ENCODE data around the gene VAV3. TPM values are rescaled to one million over a fixed set of nuclear protein-coding genes. Genes with fewer than 3 reads are reported as not detected.

Gene VAV3
- polyA plus RNA-seq, 1 donor, result 18.3 TPM

DNA sequence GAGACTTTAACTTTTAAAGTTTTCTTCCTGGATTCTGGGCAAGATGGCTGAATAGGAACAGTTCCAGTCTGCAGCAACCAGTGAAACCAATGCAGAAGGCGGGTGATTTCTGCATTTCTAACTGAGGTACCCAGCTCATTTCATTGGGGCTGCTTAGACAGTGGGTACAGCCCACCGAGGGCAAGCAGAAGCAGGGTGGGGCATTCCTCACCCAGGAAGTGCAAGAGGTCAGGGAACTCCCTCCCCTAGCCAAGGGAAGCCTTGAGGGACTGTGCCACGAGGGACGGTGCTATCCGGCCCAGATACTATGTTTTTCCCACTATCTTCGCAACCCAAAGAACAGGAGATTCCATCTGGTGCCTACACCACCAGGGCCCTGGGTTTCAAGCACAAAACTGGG lies 121.0 kb downstream of the VAV3 start:
- H3K27me3 ChIP-seq (ENCODE audit: control insufficient read depth, insufficient read depth, low read length), result no peaks in the 10 kb centered on the region
- H3K9me3 ChIP-seq (ENCODE audit: control insufficient read depth, low read depth, low read length), result no peaks in the 10 kb centered on the region
- no peaks in the 10 kb centered on the region for H3K36me3 ChIP-seq (ENCODE audit: control insufficient read depth, insufficient read depth, low read length)
- WGBS (ENCODE audit: insufficient coverage, low lambda C conversion rate), result no CpG with 5 or more reads among the region's 6 CpGs
- no peak for DNase-seq
- no peak overlapping the region for H3K27ac ChIP-seq (ENCODE audit: low read length)
- H3K4me3 ChIP-seq (ENCODE audit: low read length), result no peak overlapping the region
- H3K4me1 ChIP-seq (ENCODE audit: control insufficient read depth, insufficient read depth, low read length), result no peaks in the 10 kb centered on the region

DNA sequence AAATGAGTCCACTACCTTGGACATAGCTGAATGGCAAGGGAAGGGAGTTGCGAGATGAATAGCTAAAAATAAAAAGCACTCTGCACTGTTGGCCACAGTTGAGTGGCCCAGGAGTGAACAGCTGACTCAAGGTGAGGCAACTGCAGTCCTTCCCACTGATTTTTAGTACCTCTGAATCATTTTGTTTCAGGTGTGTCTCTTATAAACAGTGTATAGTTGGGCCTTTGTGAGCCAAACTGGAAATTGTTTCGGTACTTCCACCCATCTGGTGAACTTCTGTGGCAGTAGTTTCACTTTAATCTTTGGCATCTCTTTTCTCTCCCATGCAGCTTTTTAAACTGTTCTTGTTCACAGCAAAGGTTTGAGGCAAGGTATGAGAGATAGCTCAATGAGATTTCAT lies 122.7 kb downstream of the VAV3 start:
- Histone ChIP-seq H3K27ac (ENCODE audit: low read length) (no peak overlapping the region), H3K36me3 (ENCODE audit: control insufficient read depth, insufficient read depth, low read length) (no peaks in the 10 kb centered on the region), H3K9me3 (ENCODE audit: control insufficient read depth, low read depth, low read length) (no peaks in the 10 kb centered on the region), H3K4me1 (ENCODE audit: control insufficient read depth, insufficient read depth, low read length) (no peaks in the 10 kb centered on the region), H3K4me3 (ENCODE audit: low read length) (no peak overlapping the region), H3K27me3 (ENCODE audit: control insufficient read depth, insufficient read depth, low read length) (no peaks in the 10 kb centered on the region)
- no peak for DNase-seq
- no CpG with 5 or more reads among the region's 2 CpGs for WGBS (ENCODE audit: insufficient coverage, low lambda C conversion rate)

DNA sequence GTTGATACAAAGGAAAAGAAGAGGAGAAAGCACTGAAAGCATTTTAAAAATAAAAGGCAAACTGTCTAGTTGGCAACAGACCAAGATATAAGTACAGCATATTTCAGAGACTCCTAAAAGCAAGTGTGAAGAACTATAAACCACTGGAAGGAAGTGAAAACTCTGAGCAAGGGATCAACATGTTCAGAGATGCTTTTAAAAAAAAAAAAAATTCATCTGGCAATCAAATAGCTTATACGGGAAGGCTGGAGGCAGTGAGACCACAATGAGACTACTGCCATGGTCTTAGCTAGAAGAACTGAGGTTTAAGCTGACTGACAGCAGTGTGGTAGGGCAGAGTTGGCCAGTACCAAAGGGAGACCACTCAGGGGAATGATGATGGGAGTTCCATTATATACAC lies 124.3 kb downstream of the VAV3 start:
- no peak overlapping the region for H3K4me3 ChIP-seq (ENCODE audit: low read length)
- peaks cover under 1% of the 10 kb centered on the region for H3K27me3 ChIP-seq (ENCODE audit: control insufficient read depth, insufficient read depth, low read length)
- DNase-seq, result no peak
- H3K9me3 ChIP-seq (ENCODE audit: control insufficient read depth, low read depth, low read length), result no peaks in the 10 kb centered on the region
- whole genome bisulfite sequencing (ENCODE audit: insufficient coverage, low lambda C conversion rate), result no CpG with 5 or more reads among the region's 1 CpG
- no peaks in the 10 kb centered on the region for H3K36me3 ChIP-seq (ENCODE audit: control insufficient read depth, insufficient read depth, low read length)
- no peak overlapping the region for H3K27ac ChIP-seq (ENCODE audit: low read length)
- no peaks in the 10 kb centered on the region for H3K4me1 ChIP-seq (ENCODE audit: control insufficient read depth, insufficient read depth, low read length)

DNA sequence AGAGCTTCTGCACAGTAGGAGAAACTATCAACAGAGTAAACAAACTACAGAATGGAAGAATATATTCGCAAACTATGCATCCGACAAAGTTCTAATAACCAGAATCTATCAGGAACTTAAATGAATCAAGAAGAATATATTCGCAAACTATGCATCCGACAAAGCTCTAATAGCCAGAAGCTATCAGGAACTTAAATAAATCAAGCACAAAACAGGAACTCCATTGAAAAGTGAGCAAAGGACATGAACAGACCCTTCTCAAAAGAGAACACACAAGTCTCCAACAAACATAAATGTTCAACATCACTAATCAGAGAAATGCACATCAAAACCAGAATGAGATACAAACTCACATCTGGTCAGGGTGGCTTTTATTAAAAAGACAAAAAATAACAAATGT lies 126.9 kb downstream of the VAV3 start:
- WGBS (ENCODE audit: insufficient coverage, low lambda C conversion rate), result 90% methylated on average over 3 of the region's 4 CpGs
- no peak overlapping the region for H3K27ac ChIP-seq (ENCODE audit: low read length)
- no peaks in the 10 kb centered on the region for H3K36me3 ChIP-seq (ENCODE audit: control insufficient read depth, insufficient read depth, low read length)
- no peak for DNase-seq
- peaks cover 3% of the 10 kb centered on the region for H3K27me3 ChIP-seq (ENCODE audit: control insufficient read depth, insufficient read depth, low read length)
- no peaks in the 10 kb centered on the region for H3K4me1 ChIP-seq (ENCODE audit: control insufficient read depth, insufficient read depth, low read length)
- no peaks in the 10 kb centered on the region for H3K9me3 ChIP-seq (ENCODE audit: control insufficient read depth, low read depth, low read length)
- no peak overlapping the region for H3K4me3 ChIP-seq (ENCODE audit: low read length)

GRCh38 chr1:107835151-107835670 lies 129.8 kb downstream of the VAV3 start:
- Histone ChIP-seq H3K4me1 (ENCODE audit: control insufficient read depth, insufficient read depth, low read length) (no peaks in the 10 kb centered on the region), H3K4me3 (ENCODE audit: low read length) (no peak overlapping the region), H3K36me3 (ENCODE audit: control insufficient read depth, insufficient read depth, low read length) (no peaks in the 10 kb centered on the region), H3K27ac (ENCODE audit: low read length) (no peak overlapping the region), H3K9me3 (ENCODE audit: control insufficient read depth, low read depth, low read length) (no peaks in the 10 kb centered on the region), H3K27me3 (ENCODE audit: control insufficient read depth, insufficient read depth, low read length) (peaks cover 3% of the 10 kb centered on the region)
- no CpG with 5 or more reads among the region's 4 CpGs for WGBS (ENCODE audit: insufficient coverage, low lambda C conversion rate)
- DNase-seq, result no peak

- H3K36me3 ChIP-seq (ENCODE audit: control insufficient read depth, insufficient read depth, low read length), result no peaks in the 10 kb centered on the region
- H3K27ac ChIP-seq (ENCODE audit: low read length), result no peak overlapping the region
- WGBS (ENCODE audit: insufficient coverage, low lambda C conversion rate), result 100% methylated on average over 1 of the region's 2 CpGs
- DNase-seq, result no peak
- peaks cover 3% of the 10 kb centered on the region for H3K27me3 ChIP-seq (ENCODE audit: control insufficient read depth, insufficient read depth, low read length)
- H3K4me3 ChIP-seq (ENCODE audit: low read length), result no peak overlapping the region
- no peaks in the 10 kb centered on the region for H3K4me1 ChIP-seq (ENCODE audit: control insufficient read depth, insufficient read depth, low read length)
- H3K9me3 ChIP-seq (ENCODE audit: control insufficient read depth, low read depth, low read length), result no peaks in the 10 kb centered on the region
Observed at GRCh38 chr1:107833061-107833460, 131.9 kb downstream of the VAV3 start.

DNA sequence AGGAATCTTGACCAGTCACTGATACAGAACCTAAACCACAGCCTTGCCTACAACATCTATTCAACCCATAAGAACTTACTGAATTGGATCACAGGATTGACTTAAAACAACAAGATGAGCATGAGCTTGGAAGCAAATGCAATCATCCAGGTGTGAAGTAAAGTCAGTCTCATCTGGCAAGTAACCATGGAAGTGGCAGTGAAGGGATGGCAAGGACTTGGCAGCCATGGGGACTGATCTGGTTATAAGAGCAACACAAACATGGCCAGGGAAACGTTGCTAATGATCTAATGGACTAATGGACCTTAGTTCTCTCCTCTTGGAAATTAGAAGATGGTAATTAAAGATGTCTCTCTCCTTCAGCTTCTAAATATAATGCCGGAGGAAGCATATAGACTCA lies 133.1 kb downstream of the VAV3 start:
- DNase-seq, result no peak
- Histone ChIP-seq H3K27ac (ENCODE audit: low read length) (no peak overlapping the region), H3K27me3 (ENCODE audit: control insufficient read depth, insufficient read depth, low read length) (peaks cover 3% of the 10 kb centered on the region), H3K36me3 (ENCODE audit: control insufficient read depth, insufficient read depth, low read length) (no peaks in the 10 kb centered on the region), H3K4me1 (ENCODE audit: control insufficient read depth, insufficient read depth, low read length) (no peaks in the 10 kb centered on the region), H3K4me3 (ENCODE audit: low read length) (no peak overlapping the region), H3K9me3 (ENCODE audit: control insufficient read depth, low read depth, low read length) (no peaks in the 10 kb centered on the region)
- WGBS (ENCODE audit: insufficient coverage, low lambda C conversion rate), result no CpG with 5 or more reads among the region's 2 CpGs

- H3K27ac ChIP-seq (ENCODE audit: low read length), result no peak overlapping the region
- no peaks in the 10 kb centered on the region for H3K36me3 ChIP-seq (ENCODE audit: control insufficient read depth, insufficient read depth, low read length)
- no peaks in the 10 kb centered on the region for H3K4me1 ChIP-seq (ENCODE audit: control insufficient read depth, insufficient read depth, low read length)
- H3K9me3 ChIP-seq (ENCODE audit: control insufficient read depth, low read depth, low read length), result no peaks in the 10 kb centered on the region
- H3K4me3 ChIP-seq (ENCODE audit: low read length), result no peak overlapping the region
- DNase-seq, result no peak
- peaks cover 1% of the 10 kb centered on the region for H3K27me3 ChIP-seq (ENCODE audit: control insufficient read depth, insufficient read depth, low read length)
- 82% methylated on average over 2 of the region's 3 CpGs for WGBS (ENCODE audit: insufficient coverage, low lambda C conversion rate)
Observed at GRCh38 chr1:107830526-107830925, 134.5 kb downstream of the VAV3 start.

DNA sequence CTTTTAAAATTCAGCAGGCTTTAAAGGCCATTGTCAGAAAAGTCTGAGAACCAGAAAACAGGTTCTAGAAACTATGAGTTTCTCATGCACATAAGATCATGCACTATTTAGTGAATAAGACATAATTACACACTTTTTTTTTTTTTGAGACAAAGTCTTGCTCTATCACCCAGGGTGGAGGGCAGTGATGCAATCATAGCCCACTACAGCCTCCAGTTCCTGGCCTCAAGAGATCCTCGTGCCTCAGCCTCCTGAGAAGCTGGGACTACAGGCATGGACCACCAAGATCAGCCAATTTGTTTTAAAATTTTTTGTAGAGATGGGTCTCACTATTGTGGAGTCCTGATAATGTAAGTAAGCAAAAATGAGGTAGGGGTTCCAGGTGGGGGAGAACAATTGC lies 134.9 kb downstream of the VAV3 start:
- H3K9me3 ChIP-seq (ENCODE audit: control insufficient read depth, low read depth, low read length), result no peaks in the 10 kb centered on the region
- no CpG with 5 or more reads among the region's 1 CpG for WGBS (ENCODE audit: insufficient coverage, low lambda C conversion rate)
- H3K27me3 ChIP-seq (ENCODE audit: control insufficient read depth, insufficient read depth, low read length), result no peaks in the 10 kb centered on the region
- no peaks in the 10 kb centered on the region for H3K36me3 ChIP-seq (ENCODE audit: control insufficient read depth, insufficient read depth, low read length)
- H3K27ac ChIP-seq (ENCODE audit: low read length), result no peak overlapping the region
- H3K4me3 ChIP-seq (ENCODE audit: low read length), result no peak overlapping the region
- H3K4me1 ChIP-seq (ENCODE audit: control insufficient read depth, insufficient read depth, low read length), result no peaks in the 10 kb centered on the region
- DNase-seq, result no peak

DNA sequence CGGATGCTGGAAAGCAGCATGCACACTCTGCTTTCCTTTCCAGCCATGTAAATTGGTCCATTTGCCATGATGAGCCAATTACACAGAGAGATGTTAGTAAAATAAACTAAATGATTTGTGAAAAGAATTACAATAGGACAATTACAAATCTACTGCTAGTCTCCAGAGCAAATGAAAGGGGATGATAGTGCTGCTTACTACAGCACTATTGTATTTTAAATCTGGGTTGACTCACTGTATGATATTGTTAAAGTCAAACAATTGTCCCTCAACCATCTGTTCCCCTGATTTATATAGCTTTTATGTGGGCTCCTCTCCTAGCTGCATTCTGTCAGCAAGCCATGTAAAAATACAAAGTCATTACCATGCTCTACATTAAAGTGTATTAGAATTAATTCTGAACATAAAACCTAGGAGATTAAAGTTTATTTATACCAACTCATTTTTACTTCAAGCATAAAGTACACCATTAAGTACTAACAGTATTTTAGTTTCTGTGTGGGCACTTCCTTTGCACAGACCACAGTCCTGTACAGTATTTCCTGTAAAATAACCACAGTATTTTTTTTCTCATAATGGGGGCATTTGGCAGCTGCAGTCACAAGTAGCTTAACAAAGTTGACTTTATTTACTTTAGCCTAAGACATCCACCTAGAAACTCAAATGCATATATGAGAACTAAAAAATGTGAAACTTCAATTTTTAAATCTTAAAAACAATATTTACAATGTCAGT lies 135.8 kb downstream of the VAV3 start:
- Histone ChIP-seq H3K4me1 (ENCODE audit: control insufficient read depth, insufficient read depth, low read length) (no peaks in the 10 kb centered on the region), H3K27me3 (ENCODE audit: control insufficient read depth, insufficient read depth, low read length) (no peaks in the 10 kb centered on the region), H3K36me3 (ENCODE audit: control insufficient read depth, insufficient read depth, low read length) (no peaks in the 10 kb centered on the region), H3K27ac (ENCODE audit: low read length) (no peak overlapping the region), H3K9me3 (ENCODE audit: control insufficient read depth, low read depth, low read length) (no peaks in the 10 kb centered on the region), H3K4me3 (ENCODE audit: low read length) (no peak overlapping the region)
- no peak for DNase-seq
- no CpG with 5 or more reads among the region's 1 CpG for WGBS (ENCODE audit: insufficient coverage, low lambda C conversion rate)

DNA sequence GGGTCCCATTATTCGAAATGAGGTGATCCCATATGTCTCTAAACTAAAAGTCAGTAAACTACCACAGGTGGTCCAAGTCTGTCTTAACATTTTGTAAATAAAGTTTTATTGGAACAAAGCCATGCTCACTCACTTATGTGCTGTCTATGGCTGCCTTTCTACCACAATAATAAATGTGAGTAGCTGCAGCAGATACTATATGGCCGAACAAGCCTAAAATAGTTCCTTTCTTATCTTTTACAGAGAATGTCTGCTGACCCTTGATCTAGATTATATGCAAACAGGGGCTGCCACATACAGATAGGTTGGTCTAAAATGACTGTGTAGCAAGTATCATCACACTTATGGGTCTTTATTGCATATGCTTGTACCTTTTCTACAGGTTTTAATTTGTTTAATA lies 140.0 kb downstream of the VAV3 start:
- Histone ChIP-seq H3K9me3 (ENCODE audit: control insufficient read depth, low read depth, low read length) (no peaks in the 10 kb centered on the region), H3K4me1 (ENCODE audit: control insufficient read depth, insufficient read depth, low read length) (no peaks in the 10 kb centered on the region), H3K36me3 (ENCODE audit: control insufficient read depth, insufficient read depth, low read length) (no peaks in the 10 kb centered on the region), H3K4me3 (ENCODE audit: low read length) (no peak overlapping the region), H3K27me3 (ENCODE audit: control insufficient read depth, insufficient read depth, low read length) (no peaks in the 10 kb centered on the region), H3K27ac (ENCODE audit: low read length) (no peak overlapping the region)
- 80% methylated on average over 1 of the region's 2 CpGs for WGBS (ENCODE audit: insufficient coverage, low lambda C conversion rate)
- no peak for DNase-seq
